A549 treated with CpdA at 1 μM for 4 hours (cell line): ENCODE data around the gene ASGR1. TPM values are rescaled to one million over a fixed set of nuclear protein-coding genes. Genes with fewer than 3 reads are reported as not detected.

Experiments used
- total RNA-seq: library from RNA; stranded (reverse); fragments of 200-300 nt; extraction: Qiagen RNA extraction; gene quantifications from 5 replicates; pipeline ENCODE4 v1.2.3, GENCODE V29; 2022; ENCODE audit warnings: low read depth

ASGR1 gene, protein sequence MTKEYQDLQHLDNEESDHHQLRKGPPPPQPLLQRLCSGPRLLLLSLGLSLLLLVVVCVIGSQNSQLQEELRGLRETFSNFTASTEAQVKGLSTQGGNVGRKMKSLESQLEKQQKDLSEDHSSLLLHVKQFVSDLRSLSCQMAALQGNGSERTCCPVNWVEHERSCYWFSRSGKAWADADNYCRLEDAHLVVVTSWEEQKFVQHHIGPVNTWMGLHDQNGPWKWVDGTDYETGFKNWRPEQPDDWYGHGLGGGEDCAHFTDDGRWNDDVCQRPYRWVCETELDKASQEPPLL
- total RNA-seq, result 0.82 to 1.2 TPM (median 1.0 TPM) in 5 replicates

DNA sequence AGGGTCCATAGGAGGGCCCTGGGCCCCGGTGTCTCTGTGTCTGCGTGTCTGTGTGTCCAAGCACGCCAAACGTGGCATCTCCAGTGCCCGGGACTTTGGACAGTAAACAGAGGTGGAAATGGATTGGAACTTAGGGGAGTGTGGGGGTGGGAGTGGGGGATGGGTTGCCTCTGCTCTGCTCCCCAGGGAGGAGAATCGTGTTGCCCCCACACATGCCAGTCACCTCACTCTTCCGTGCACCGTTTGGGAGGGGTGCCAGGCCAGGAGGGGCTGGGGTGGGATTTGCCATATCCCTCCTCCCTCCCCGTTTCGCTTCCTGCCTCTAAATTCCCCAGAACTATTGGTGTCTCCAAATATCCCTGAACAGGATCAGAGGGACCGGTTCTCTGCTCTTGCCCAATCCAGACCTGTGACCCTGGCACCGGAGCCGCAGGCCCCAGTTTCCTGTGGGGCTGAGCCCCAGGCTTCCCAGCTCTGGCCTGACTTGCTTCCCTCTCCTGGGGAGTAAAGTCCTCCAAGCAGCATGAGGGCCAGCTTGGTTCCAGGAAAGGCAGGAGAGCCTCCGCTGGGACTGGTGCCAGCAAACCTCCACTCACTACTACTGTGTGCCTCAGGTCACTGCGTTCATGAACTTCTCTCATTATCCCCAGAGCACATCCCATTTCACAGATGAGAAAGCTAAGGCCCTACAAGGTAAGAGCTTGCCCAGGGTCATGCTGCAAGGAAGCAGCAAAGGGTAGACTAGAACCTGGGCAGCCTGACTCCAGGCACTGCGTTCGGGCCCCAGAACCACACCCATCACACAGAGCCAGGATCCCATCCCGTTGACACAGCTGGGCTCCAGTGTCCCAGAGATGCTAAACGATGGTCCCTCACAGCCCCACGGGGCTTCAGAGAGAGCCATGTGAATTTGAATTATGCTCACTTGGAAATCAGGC, at the start of gene ASGR1:
Gene ASGR1 (minus strand): TSS at position 54 of the 938 bp plus-strand sequence. CDS start 807 bp downstream, outside the sequence.

DNA sequence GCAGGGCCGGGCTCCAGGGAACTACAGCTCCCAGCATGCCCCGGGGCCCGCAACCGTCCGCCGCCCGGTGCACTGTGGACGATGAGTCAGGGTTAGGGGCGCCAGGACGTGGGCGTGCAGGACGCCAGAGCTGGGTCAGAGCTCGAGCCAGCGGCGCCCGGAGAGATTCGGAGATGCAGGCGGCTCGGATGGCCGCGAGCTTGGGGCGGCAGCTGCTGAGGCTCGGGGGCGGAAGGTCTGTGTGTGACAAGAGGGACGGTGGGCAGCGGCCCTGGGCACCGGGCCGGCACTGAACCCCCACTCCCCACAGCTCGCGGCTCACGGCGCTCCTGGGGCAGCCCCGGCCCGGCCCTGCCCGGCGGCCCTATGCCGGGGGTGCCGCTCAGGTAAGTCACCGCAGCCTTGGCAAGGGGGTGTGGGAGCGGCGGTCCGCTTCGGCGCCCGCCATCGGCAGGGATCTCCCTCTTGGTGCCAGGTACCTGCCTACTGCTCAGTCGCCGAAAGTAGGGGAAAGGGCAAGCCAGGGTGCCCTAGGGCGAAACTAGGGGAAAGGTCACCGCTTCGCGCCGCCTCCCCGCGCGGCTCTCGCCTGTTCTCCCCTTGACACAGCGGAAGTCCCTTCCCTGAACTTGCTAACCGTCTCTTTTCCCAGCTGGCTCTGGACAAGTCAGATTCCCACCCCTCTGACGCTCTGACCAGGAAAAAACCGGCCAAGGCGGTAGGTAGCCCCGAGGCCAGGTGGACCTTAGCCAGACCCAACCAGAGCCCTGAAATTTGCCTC, 40.8 kb upstream of the ASGR1 start, which contains the start of the genes ACADVL and DLG4:
Gene ACADVL (plus strand): TSS at position 127 of the 781 bp plus-strand sequence. CDS start 47 bp downstream, at position 174.
Gene DLG4 (minus strand): TSS at position 25 of the 781 bp plus-strand sequence.

Other genes starting within 250 kb of the ASGR1 start
- gene ALOX12, start 183.3 kb downstream of the ASGR1 start, total RNA-seq, result 0.02 TPM in 1 of 5 replicates, not detected in the others
- gene RNASEK, start 166.7 kb downstream of the ASGR1 start, total RNA-seq, result 462 to 521 TPM (median 474 TPM) in 5 replicates
- gene BCL6B, start 156.3 kb downstream of the ASGR1 start, total RNA-seq, result not detected in 5 replicates
- 9.2 to 12.7 TPM (median 12.1 TPM) in 5 replicates for gene SLC16A13, start 143.4 kb downstream of the ASGR1 start, total RNA-seq
- gene SLC16A11, start 135.3 kb downstream of the ASGR1 start, total RNA-seq, result not detected in 5 replicates
- not detected in 5 replicates for gene CLEC10A, start 99.1 kb downstream of the ASGR1 start, total RNA-seq
- 0.24 TPM in 1 of 5 replicates, not detected in the others for gene ASGR2, start 64.5 kb downstream of the ASGR1 start, total RNA-seq
- 7.9 to 9.6 TPM (median 8.9 TPM) in 5 replicates for gene DLG4, start 40.5 kb upstream of the ASGR1 start, total RNA-seq
- gene ACADVL, start 40.6 kb upstream of the ASGR1 start, total RNA-seq, result 353 to 465 TPM (median 434 TPM) in 5 replicates
- gene DVL2, start 55.1 kb upstream of the ASGR1 start, total RNA-seq, result 28.0 to 42.0 TPM (median 34.1 TPM) in 5 replicates
- gene PHF23, start 60.1 kb upstream of the ASGR1 start, total RNA-seq, result 83.9 to 111 TPM (median 93.1 TPM) in 5 replicates
- gene GABARAP, start 63.1 kb upstream of the ASGR1 start, total RNA-seq, result 651 to 801 TPM (median 727 TPM) in 5 replicates
- gene CTDNEP1, start 72.4 kb upstream of the ASGR1 start, total RNA-seq, result 214 to 254 TPM (median 242 TPM) in 5 replicates
- 117 to 137 TPM (median 127 TPM) in 5 replicates for gene ELP5, start 72.8 kb upstream of the ASGR1 start, total RNA-seq
- 0.54 to 0.90 TPM (median 0.62 TPM) in 5 replicates for gene CLDN7, start 83.1 kb upstream of the ASGR1 start, total RNA-seq
- gene SLC2A4, start 102.3 kb upstream of the ASGR1 start, total RNA-seq, result 0.13 to 0.29 TPM (median 0.24 TPM) in 5 replicates
- 0.45 to 0.97 TPM (median 0.60 TPM) in 4 of 5 replicates, not detected in the other for gene YBX2, start 115.3 kb upstream of the ASGR1 start, total RNA-seq
- 1,623 to 1,819 TPM (median 1,736 TPM) in 5 replicates for gene EIF5A, start 128.3 kb upstream of the ASGR1 start, total RNA-seq
- gene GPS2, start 136.0 kb upstream of the ASGR1 start, total RNA-seq, result 91.6 to 105 TPM (median 99.8 TPM) in 5 replicates
- gene NEURL4, start 150.0 kb upstream of the ASGR1 start, total RNA-seq, result 24.3 to 33.5 TPM (median 29.7 TPM) in 5 replicates
- gene ACAP1, start 157.2 kb upstream of the ASGR1 start, total RNA-seq, result 1.9 to 7.2 TPM (median 3.1 TPM) in 5 replicates
- gene KCTD11, start 172.8 kb upstream of the ASGR1 start, total RNA-seq, result 11.9 to 16.4 TPM (median 13.3 TPM) in 5 replicates
- not detected in 5 replicates for gene TMEM95, start 175.8 kb upstream of the ASGR1 start, total RNA-seq
- gene TNK1, start 201.7 kb upstream of the ASGR1 start, total RNA-seq, result 1.5 to 2.4 TPM (median 1.8 TPM) in 5 replicates
- gene PLSCR3, start 215.2 kb upstream of the ASGR1 start, total RNA-seq, result 36.7 to 43.5 TPM (median 37.7 TPM) in 5 replicates
- gene TMEM256, start 224.7 kb upstream of the ASGR1 start, total RNA-seq, result 181 to 224 TPM (median 197 TPM) in 5 replicates
- 14.2 to 20.2 TPM (median 17.0 TPM) in 5 replicates for gene NLGN2, start 228.5 kb upstream of the ASGR1 start, total RNA-seq
- 0.09 TPM in 1 of 5 replicates, not detected in the others for gene SPEM1, start 241.0 kb upstream of the ASGR1 start, total RNA-seq
- 0.10 to 0.14 TPM in 2 of 5 replicates, not detected in the others for gene SPEM2, start 246.2 kb upstream of the ASGR1 start, total RNA-seq
- 0.01 to 0.04 TPM in 2 of 5 replicates, not detected in the others for gene SPEM3, start 249.5 kb upstream of the ASGR1 start, total RNA-seq